Measurements from ENCODE around the gene LRIT2. TPM values are rescaled to one million over a fixed set of nuclear protein-coding genes. Genes with fewer than 3 reads are reported as not detected.

The LRIT2 gene
- total RNA-seq, 2 experiments from 2014 or later: not detected

- intact Hi-C loops (cut with micrococcal nuclease): no loop called here
- ChIA-PET POLR2A (no interaction called here), CTCF (interaction anchor here (0.7 to 1.5 kb wide), 2 partner anchors 9 to 35 kb away, joined by 3 to 4 read pairs; no protein-coding TSS in a partner anchor)
- H3K27ac Mint-ChIP-seq: no peak overlapping the region
- no peaks in the 10 kb centered on the region for H3K4me1 Mint-ChIP-seq (ENCODE audit: low read depth)
- H3K36me3 Mint-ChIP-seq (ENCODE audit: low read depth): peaks cover 4% of the 10 kb centered on the region
- TF ChIP-seq CTCF (IDR thresholded peaks at IDR 0.05): no peak
- H3K27me3 Mint-ChIP-seq: peaks cover 7% of the 10 kb centered on the region
- DNase-seq: no peak
- no peak overlapping the region for H3K4me3 Mint-ChIP-seq
- no peak for ATAC-seq
- H3K9me3 Mint-ChIP-seq: peaks cover 8% of the 10 kb centered on the region
These were observed 3.4 kb downstream of the LRIT2 start for GRCh38 chr10:84221916-84222315.

GRCh38 chr10:84217746-84218145 lies 7.6 kb downstream of the LRIT2 start:
- TF ChIP-seq CTCF (IDR thresholded peaks at IDR 0.05): no peak
- ATAC-seq (no peak), DNase-seq (no peak)
- ChIA-PET POLR2A (no interaction called here), CTCF (interaction anchor here (1.0 to 4.9 kb wide), 2 partner anchors 12 to 70 kb away, joined by 3 to 22 read pairs; no protein-coding TSS in a partner anchor)
- Mint-ChIP-seq H3K27ac (no peak overlapping the region), H3K27me3 (peaks cover 2% of the 10 kb centered on the region), H3K4me1 (ENCODE audit: low read depth) (no peaks in the 10 kb centered on the region), H3K36me3 (ENCODE audit: low read depth) (peaks cover 4% of the 10 kb centered on the region), H3K9me3 (peaks cover 8% of the 10 kb centered on the region), H3K4me3 (no peak overlapping the region)
- intact Hi-C loops (cut with micrococcal nuclease): no loop called here

GRCh38 chr10:84216834-84217233 lies 8.5 kb downstream of the LRIT2 start:
- Mint-ChIP-seq H3K36me3 (ENCODE audit: low read depth) (peaks cover 4% of the 10 kb centered on the region), H3K27ac (no peak overlapping the region), H3K4me3 (no peak overlapping the region), H3K27me3 (peaks cover 2% of the 10 kb centered on the region), H3K4me1 (ENCODE audit: low read depth) (no peaks in the 10 kb centered on the region), H3K9me3 (peaks cover 8% of the 10 kb centered on the region)
- POLR2A ChIA-PET: interaction anchor here (0.6 kb wide), 1 partner anchor 80 kb away, joined by 3 read pairs; no protein-coding TSS in a partner anchor
- CTCF ChIA-PET: interaction anchor here (1.0 to 4.9 kb wide), 3 partner anchors 11 to 69 kb away, joined by 3 to 22 read pairs (median 3); no protein-coding TSS in a partner anchor
- intact Hi-C loops (cut with micrococcal nuclease): no loop called here
- ATAC-seq: no peak
- TF ChIP-seq CTCF (IDR thresholded peaks at IDR 0.05): no peak
- no peak for DNase-seq

- ChIA-PET POLR2A (no interaction called here), CTCF (interaction anchor here (0.6 to 4.9 kb wide), 25 partner anchors 9 to 326 kb away, joined by 3 to 46 read pairs (median 4); partner anchors contain the start of gene GHITM)
- no peaks in the 10 kb centered on the region for H3K4me1 Mint-ChIP-seq (ENCODE audit: low read depth)
- DNase-seq (peak; percentile 52), ATAC-seq (peak; percentile 80)
- H3K27ac Mint-ChIP-seq: no peak overlapping the region
- intact Hi-C loops (cut with micrococcal nuclease): no loop called here
- peaks cover 4% of the 10 kb centered on the region for H3K36me3 Mint-ChIP-seq (ENCODE audit: low read depth)
- TF ChIP-seq CTCF (IDR thresholded peaks at IDR 0.05): peak; percentile 30
- no peak overlapping the region for H3K4me3 Mint-ChIP-seq
- H3K27me3 Mint-ChIP-seq: no peaks in the 10 kb centered on the region
- H3K9me3 Mint-ChIP-seq: peaks cover 8% of the 10 kb centered on the region
These were observed 10.6 kb downstream of the LRIT2 start for GRCh38 chr10:84214612-84215235.

GRCh38 chr10:84214046-84214572 lies 11.2 kb downstream of the LRIT2 start:
- no peaks in the 10 kb centered on the region for H3K27me3 Mint-ChIP-seq
- no peak overlapping the region for H3K27ac Mint-ChIP-seq
- intact Hi-C loops (cut with micrococcal nuclease): no loop called here
- no peaks in the 10 kb centered on the region for H3K4me1 Mint-ChIP-seq (ENCODE audit: low read depth)
- TF ChIP-seq CTCF (IDR thresholded peaks at IDR 0.05): no peak
- ChIA-PET CTCF (interaction anchor here (0.7 to 4.9 kb wide), 20 partner anchors 8 to 326 kb away, joined by 3 to 46 read pairs (median 4); partner anchors contain the start of gene GHITM), POLR2A (no interaction called here)
- H3K4me3 Mint-ChIP-seq: no peak overlapping the region
- no peak for ATAC-seq
- no peak for DNase-seq
- peaks cover 2% of the 10 kb centered on the region for H3K9me3 Mint-ChIP-seq
- H3K36me3 Mint-ChIP-seq (ENCODE audit: low read depth): peaks cover under 1% of the 10 kb centered on the region
